HUES64 (cell line): ENCODE data around the gene KDM7A.
A peak's percentile ranks its signal among the peaks of the same experiment; 100 is the strongest.

Experiments used
- H3K27ac ChIP-seq: 2 replicates; pipeline ENCODE4 v1.7.0; 2013; ENCODE audit warnings: low read depth, low read length, inconsistent platforms
- H3K27me3 ChIP-seq: 2 replicates; pipeline ENCODE4 v1.6.1; 2013; ENCODE audit warnings: mild to moderate bottlenecking, low read length; ENCODE audit not compliant: insufficient read depth
- H3K36me3 ChIP-seq: 2 replicates; pipeline ENCODE4 v1.6.1; 2013; ENCODE audit warnings: mild to moderate bottlenecking, low read length; ENCODE audit not compliant: insufficient read depth
- H3K4me1 ChIP-seq: 2 replicates; pipeline ENCODE4 v1.6.1; 2013; ENCODE audit warnings: mild to moderate bottlenecking, low read length, moderate library complexity; ENCODE audit not compliant: insufficient read depth
- H3K4me3 ChIP-seq: 2 replicates; pipeline ENCODE4 v1.5.1; 2013; ENCODE audit warnings: mild to moderate bottlenecking, low read length, moderate library complexity
- H3K9ac ChIP-seq: 2 replicates; pipeline ENCODE4 v1.6.1; 2013; ENCODE audit warnings: mild to moderate bottlenecking, low read depth, low read length
- H3K9me3 ChIP-seq: 2 replicates; pipeline ENCODE4 v1.6.1; 2013; ENCODE audit warnings: low read depth, low read length; ENCODE audit not compliant: insufficient read depth
- WGBS: fragments of 150-250, 120-280 bp; methylation state at CpG from one replicate; pipeline ENCODE4 v1.1.7; 2013; ENCODE audit warnings: missing lambda C conversion rate; 5-methylcytosine and 5-hydroxymethylcytosine counted together

Gene KDM7A

DNA sequence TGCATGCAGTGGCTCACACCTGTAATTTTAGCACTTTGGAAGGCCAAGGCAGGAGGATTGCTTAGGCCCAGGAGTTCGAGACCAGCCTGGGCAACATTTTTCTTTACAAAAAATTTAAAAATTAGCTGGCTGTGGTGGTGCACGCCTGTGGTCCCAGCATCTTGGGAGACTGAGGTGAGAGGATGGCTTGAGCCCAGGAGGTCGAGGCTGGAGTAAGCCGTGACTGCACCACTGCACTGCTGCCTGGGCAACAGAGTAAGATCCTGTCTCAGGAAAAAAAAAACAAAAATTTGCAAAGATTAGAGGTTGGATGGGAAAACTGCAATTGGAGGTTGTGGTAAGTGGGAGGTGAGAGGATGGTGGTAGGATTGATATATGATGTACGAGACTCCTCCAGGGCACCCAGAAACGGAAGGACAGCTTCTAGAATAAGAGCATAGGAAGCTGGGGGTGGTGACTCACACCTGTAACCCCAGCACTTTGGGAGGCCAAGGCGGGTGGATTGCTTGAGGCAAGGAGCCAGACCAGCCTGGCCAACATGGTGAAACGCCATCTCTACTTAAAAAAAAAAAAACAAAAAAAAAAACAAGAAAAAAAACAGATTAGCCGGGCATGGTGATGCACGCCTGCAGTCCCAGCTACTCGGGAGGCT, 94.9 kb downstream of the KDM7A start:
- WGBS, result 88% methylated on average over 11 of the region's 11 CpGs
- H3K4me1 ChIP-seq, result peaks cover under 1% of the 10 kb centered on the region; the same call in 1 of the 2 replicates

DNA sequence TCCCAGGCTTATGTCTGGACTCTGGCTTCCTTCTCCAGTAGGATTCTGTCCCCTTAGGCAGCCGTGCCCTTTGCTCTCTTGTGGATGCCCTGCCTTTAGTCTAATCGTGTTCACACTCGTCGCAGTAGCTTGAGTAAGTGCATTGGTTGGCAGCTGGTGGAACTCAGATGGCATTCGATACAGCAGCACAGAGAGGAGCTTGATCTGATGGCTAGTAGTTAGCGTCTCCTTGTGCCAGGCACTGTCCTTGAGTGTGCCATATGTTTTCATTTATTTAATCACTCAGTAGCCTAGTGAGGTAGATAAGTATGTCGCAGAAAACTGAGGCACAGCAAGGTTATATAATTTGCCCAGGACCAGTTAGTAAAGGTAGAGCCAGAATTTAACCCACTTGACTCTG, 95.9 kb downstream of the KDM7A start:
- Histone ChIP-seq H3K9ac (no peak overlapping the region), H3K4me3 (no peak overlapping the region), H3K27ac (no peak overlapping the region), H3K27me3 (no peaks in the 10 kb centered on the region), H3K36me3 (no peaks in the 10 kb centered on the region), H3K4me1 (no peaks in the 10 kb centered on the region), H3K9me3 (no peaks in the 10 kb centered on the region)
- 93% methylated on average over 7 of the region's 7 CpGs for WGBS

More for the DNA sequence above, 94.9 kb downstream of the KDM7A start:
- Histone ChIP-seq H3K36me3 (no peaks in the 10 kb centered on the region), H3K4me3 (no peak overlapping the region), H3K9me3 (no peaks in the 10 kb centered on the region), H3K9ac (no peak overlapping the region), H3K27ac (no peak overlapping the region), H3K27me3 (no peaks in the 10 kb centered on the region)

DNA sequence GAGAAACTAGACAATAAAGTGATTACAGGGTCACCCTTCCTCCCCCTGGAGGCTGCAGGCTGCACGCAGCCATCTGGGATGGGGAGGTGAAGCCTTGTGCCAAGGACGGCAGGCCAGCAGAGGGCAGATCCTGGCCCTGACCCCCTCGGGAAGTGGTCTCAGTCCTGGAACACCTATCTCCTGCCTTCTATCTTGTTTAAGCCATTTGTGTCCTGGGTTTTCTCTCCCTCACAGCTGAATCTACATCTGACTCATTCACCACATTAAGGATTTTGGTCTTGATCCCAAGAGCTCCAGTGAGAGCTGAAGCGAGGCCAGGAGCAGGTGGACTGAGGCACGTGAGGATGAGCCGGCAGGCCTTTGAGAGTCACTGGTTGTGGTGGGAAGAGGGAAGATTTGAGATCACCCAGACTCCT, 97.7 kb downstream of the KDM7A start:
- Histone ChIP-seq H3K4me1 (no peaks in the 10 kb centered on the region), H3K4me3 (no peak overlapping the region), H3K9me3 (no peaks in the 10 kb centered on the region), H3K36me3 (no peaks in the 10 kb centered on the region), H3K9ac (no peak overlapping the region), H3K27me3 (no peaks in the 10 kb centered on the region), H3K27ac (no peak overlapping the region)
- 58% methylated on average over 6 of the region's 6 CpGs for WGBS

DNA sequence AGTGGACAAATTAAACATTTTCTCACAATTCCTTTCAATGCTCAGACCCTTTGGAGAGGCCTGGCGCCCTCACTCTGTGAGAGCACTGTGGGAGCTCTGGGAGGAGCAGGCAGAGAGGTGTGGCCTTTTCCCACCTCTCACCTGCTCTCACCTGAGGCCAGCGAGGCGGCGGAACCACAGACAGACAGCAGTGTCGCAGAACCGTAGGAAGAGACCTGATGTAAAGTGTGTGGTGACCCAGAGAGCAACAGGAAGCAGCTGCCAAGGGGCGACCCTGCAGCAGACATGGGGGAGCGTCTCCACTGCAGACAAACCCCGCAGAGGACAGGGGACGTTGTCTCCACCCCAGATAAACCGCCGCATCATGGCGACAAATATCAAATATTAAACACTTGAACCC, 98.4 kb downstream of the KDM7A start:
- WGBS, result 93% methylated on average over 13 of the region's 13 CpGs
- Histone ChIP-seq H3K4me3 (no peak overlapping the region), H3K4me1 (no peaks in the 10 kb centered on the region), H3K36me3 (no peaks in the 10 kb centered on the region), H3K9ac (no peak overlapping the region), H3K9me3 (no peaks in the 10 kb centered on the region), H3K27ac (no peak overlapping the region), H3K27me3 (no peaks in the 10 kb centered on the region)

DNA sequence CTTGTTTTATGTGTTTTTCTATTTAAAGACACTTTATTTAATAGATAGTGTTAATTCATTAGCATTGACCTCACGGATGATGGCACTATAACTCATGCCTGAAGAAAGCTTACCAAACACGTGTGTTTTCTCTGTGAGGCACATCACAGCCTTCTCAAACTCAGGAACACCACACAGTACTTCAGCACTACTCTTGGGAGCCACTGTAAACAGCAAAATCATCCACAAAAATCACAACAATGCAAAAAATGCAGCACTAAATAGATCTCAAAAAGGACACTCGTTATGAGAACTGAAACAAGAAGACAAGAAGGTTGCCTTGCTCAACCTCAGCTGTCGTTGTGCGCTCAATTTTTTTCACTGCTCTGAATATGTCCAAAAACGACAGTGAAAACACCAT, 102.0 kb downstream of the KDM7A start:
- no peaks in the 10 kb centered on the region for H3K27me3 ChIP-seq
- H3K4me3 ChIP-seq, result no peak overlapping the region
- H3K36me3 ChIP-seq, result no peaks in the 10 kb centered on the region
- H3K27ac ChIP-seq, result no peak overlapping the region
- no peak overlapping the region for H3K9ac ChIP-seq
- H3K4me1 ChIP-seq, result no peaks in the 10 kb centered on the region
- H3K9me3 ChIP-seq, result no peaks in the 10 kb centered on the region
- WGBS, result 89% methylated on average over 6 of the region's 6 CpGs

DNA sequence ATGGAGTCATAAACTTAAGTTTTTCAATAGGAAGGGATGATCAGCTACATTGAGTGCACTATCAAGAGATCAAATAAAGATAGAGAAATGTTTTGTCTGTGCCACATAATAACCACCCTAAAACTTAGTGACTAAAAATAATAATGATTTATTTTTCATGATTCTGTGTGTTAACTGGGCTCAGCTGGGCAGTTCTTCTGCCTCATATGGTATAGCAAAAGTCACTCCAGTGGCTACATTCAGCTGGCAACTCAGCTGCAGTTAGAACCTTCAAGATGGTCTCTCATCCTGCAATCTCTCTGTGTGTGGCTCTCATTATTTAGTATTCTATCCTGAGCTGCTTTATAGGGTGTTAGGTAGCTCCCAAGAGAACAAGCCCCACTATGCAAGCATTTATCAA, 106.2 kb downstream of the KDM7A start:
- Histone ChIP-seq H3K9me3 (peaks cover 12% of the 10 kb centered on the region; the same call in 1 of the 2 replicates), H3K27me3 (no peaks in the 10 kb centered on the region)

DNA sequence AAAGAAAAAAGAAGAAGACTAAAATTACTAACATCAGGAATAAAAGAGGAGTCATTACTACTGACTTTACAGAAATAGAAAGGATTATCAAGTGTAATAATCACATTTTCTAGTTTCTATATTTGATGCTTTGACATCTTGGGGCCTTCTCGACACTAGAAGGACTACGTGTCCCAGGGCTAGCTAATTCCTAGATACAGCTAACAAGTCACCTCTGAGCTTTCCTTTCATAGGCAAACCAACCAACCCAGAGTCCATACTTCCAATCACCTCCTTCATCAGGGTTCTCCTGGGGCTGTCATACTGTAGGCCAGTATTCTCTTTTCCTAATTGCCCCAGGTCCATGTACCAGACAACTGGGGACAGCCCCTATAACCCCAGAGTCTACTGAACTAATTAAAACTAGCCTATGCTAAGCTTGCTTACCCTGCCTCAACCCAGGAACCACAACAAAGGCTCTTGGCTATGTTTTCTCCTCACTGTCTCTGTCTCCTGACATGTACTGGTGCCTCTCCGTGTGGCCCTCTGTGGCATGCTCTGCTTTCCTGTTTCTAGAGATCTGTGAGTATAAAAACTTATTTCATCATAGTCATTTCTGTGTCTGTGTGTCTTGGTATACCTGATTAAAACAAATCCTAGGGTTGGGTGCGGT, 107.4 kb downstream of the KDM7A start:
- Histone ChIP-seq H3K36me3 (no peaks in the 10 kb centered on the region), H3K27me3 (no peaks in the 10 kb centered on the region), H3K4me1 (no peaks in the 10 kb centered on the region), H3K4me3 (no peak overlapping the region), H3K9ac (no peak overlapping the region), H3K27ac (no peak overlapping the region), H3K9me3 (peaks cover 12% of the 10 kb centered on the region; the same call in 1 of the 2 replicates)
- WGBS, result 97% methylated on average over 4 of the region's 4 CpGs

More for the DNA sequence above, 106.2 kb downstream of the KDM7A start:
- Histone ChIP-seq H3K9ac (no peak overlapping the region), H3K4me3 (no peak overlapping the region), H3K4me1 (no peaks in the 10 kb centered on the region), H3K27ac (no peak overlapping the region), H3K36me3 (no peaks in the 10 kb centered on the region)

DNA sequence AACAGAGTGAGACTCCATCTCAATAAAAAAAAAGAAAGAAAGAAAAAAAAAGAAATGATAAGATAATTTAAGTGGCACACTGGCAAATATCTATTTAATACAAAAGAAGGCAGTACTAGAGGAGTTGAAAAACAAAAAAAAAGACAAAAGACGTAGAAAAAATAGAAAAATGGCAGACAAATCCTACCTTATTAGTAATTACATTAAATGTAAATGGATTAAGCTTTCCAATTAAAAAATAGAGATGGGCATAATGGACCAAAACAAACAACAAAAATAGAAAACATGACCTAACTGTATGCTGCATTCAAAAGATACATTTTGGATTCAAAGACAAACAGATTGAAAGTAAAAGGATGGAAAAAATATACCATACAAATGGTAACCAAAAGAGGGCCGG, 108.8 kb downstream of the KDM7A start:
- Histone ChIP-seq H3K9ac (no peak overlapping the region), H3K27me3 (peaks cover 14% of the 10 kb centered on the region), H3K27ac (no peak overlapping the region), H3K9me3 (peaks cover 12% of the 10 kb centered on the region; the same call in 1 of the 2 replicates), H3K4me1 (no peaks in the 10 kb centered on the region), H3K36me3 (no peaks in the 10 kb centered on the region), H3K4me3 (no peak overlapping the region)
- WGBS, result no CpG with 5 or more reads among the region's 2 CpGs

DNA sequence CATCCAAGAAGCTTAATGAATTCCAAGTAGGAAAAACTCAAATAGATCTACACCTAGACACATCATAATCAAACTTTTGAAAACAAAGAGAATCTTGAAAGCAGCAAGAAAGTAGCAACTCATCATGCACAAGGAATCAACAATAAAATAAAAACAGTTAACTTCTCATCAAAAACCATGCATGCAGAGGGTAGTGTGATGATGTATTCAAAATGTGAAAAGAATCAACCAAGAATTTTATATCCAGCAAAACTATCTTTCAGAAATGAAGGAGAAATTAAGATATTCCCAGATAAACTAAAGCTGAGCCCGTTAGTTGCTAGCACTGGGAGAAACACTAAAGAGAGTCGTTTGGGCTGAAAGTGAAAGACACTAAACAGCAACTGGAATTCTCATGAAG, 109.7 kb downstream of the KDM7A start:
- peaks cover 12% of the 10 kb centered on the region; the same call in 1 of the 2 replicates for H3K9me3 ChIP-seq
- H3K27ac ChIP-seq, result no peak overlapping the region
- no peak overlapping the region for H3K4me3 ChIP-seq
- H3K36me3 ChIP-seq, result no peaks in the 10 kb centered on the region
- peaks cover 23% of the 10 kb centered on the region for H3K27me3 ChIP-seq
- H3K4me1 ChIP-seq, result no peaks in the 10 kb centered on the region
- 95% methylated on average over 2 of the region's 2 CpGs for WGBS
- H3K9ac ChIP-seq, result no peak overlapping the region

DNA sequence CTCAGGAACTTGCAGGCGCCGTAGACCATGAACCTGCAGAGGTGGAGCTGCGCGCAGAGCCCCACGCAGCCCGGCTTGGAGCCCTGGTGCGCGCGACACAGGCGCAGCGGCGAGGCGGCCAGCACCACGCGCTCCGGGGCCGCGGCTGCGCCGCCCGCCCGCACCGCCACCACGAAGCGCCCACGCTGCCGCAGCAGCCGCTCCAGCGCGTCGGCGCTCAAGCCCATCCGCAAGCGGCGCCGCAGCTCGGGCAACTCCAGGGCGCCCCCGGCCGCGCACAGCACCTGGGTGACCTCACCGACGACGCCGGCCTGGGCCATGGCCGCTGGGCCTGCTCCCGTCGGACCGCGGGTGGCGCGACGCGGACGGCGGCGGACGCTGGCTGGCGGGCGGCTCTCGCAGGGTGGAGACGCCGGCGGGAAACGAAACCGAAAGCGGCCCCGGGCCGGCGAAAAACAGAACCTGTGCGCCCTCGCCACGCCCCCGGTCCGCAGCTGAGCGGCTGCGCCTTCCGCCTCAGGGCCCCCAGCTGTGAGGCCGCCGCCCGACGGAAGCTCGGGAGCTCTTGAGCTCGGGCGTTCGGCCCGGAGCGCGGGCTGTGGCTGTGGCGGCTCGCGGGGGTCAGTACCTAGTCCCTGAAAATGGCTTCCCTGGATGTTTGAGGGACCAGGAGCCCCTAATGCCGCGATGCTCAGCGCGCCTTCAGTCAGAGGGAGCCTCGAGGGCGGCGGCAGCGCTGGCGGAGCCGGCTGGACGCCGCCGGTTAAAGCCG, 114.1 kb downstream of the KDM7A start, which contains the start of gene PARP12:
Gene PARP12, minus strand, starts transcription at position 424 of the 772 bp plus-strand sequence. Its CDS starts 104 bp downstream, at position 320.
- Histone ChIP-seq H3K27me3 (peaks cover 39% of the 10 kb centered on the region), H3K4me1 (no peaks in the 10 kb centered on the region), H3K36me3 (no peaks in the 10 kb centered on the region), H3K9me3 (peaks cover 9% of the 10 kb centered on the region; the same call in 1 of the 2 replicates), H3K27ac (no peak within 1 kb of the TSS), H3K4me3 (peak within 1 kb of the TSS; percentile 73), H3K9ac (peak within 1 kb of the TSS; percentile 72)
- WGBS, result 1% methylated on average over 106 of the region's 106 CpGs

DNA sequence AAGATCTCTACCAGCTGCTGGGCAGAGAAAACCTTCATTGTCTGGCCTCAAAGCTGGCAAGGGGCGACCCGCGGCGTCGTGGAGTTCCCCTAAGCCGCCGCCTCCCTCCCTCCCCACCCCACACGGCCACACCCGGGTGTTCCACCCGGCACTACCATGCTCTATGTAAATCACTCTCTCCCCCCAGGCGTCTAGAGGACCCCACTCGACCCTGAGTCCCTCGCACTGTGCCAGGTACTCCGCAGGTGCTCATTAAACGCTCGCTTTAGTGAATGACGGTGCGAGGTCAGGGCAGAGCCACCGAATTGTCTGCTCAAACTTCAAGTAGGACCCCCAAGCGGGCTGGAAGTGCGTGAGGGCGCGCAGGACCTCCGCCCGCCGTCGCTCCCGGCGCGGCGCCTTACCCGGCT, 114.7 kb downstream of the KDM7A start:
- Histone ChIP-seq H3K9me3 (peaks cover 6% of the 10 kb centered on the region; the same call in 1 of the 2 replicates), H3K36me3 (no peaks in the 10 kb centered on the region), H3K27me3 (peaks cover 39% of the 10 kb centered on the region), H3K27ac (no peak overlapping the region), H3K9ac (peak overlapping the region; percentile 72), H3K4me3 (peak overlapping the region; percentile 73), H3K4me1 (no peaks in the 10 kb centered on the region)
- 12% methylated on average over 32 of the region's 32 CpGs for WGBS
